ENCODE results near the gene ANGPTL4. TPM values are rescaled to one million over a fixed set of nuclear protein-coding genes. Genes with fewer than 3 reads are reported as not detected.

ANGPTL4 gene
- total RNA-seq, 1 donor from 2014 or later: 6.3 TPM

DNA sequence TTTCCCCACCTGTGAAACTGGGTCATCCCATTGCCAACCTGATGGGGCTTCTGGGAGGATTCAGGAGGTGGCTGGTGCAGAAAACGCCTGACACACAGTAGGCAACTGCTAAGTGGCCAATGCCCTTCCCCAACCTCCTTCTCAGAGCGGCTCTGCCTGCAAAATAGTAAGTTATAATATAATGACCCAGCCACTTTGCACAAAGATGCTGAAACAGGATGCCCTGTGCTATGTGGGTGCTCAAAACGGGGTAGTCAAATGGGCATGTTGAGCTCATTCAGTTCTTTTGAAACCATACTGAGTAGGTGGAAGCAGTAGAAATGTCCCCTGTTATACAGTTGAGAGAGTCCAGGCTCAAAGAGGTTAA is 49.7 kb downstream of the ANGPTL4 start:
- DNase-seq (no peak), ATAC-seq (no peak)
- H3K36me3 ChIP-seq: no peaks in the 10 kb centered on the region
- H3K27me3 ChIP-seq: no peaks in the 10 kb centered on the region
- intact Hi-C loops (cut with DNase I): no loop called here
- H3K27ac ChIP-seq: peak overlapping the region; percentile 77
- H3K4me1 ChIP-seq: peaks cover 27% of the 10 kb centered on the region
- H3K4me3 ChIP-seq: peak overlapping the region; percentile 65
- TF ChIP-seq, protein P1, sequence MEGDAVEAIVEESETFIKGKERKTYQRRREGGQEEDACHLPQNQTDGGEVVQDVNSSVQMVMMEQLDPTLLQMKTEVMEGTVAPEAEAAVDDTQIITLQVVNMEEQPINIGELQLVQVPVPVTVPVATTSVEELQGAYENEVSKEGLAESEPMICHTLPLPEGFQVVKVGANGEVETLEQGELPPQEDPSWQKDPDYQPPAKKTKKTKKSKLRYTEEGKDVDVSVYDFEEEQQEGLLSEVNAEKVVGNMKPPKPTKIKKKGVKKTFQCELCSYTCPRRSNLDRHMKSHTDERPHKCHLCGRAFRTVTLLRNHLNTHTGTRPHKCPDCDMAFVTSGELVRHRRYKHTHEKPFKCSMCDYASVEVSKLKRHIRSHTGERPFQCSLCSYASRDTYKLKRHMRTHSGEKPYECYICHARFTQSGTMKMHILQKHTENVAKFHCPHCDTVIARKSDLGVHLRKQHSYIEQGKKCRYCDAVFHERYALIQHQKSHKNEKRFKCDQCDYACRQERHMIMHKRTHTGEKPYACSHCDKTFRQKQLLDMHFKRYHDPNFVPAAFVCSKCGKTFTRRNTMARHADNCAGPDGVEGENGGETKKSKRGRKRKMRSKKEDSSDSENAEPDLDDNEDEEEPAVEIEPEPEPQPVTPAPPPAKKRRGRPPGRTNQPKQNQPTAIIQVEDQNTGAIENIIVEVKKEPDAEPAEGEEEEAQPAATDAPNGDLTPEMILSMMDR (IDR thresholded peaks at IDR 0.05): no peak
- H3K9me3 ChIP-seq: no peaks in the 10 kb centered on the region

DNA sequence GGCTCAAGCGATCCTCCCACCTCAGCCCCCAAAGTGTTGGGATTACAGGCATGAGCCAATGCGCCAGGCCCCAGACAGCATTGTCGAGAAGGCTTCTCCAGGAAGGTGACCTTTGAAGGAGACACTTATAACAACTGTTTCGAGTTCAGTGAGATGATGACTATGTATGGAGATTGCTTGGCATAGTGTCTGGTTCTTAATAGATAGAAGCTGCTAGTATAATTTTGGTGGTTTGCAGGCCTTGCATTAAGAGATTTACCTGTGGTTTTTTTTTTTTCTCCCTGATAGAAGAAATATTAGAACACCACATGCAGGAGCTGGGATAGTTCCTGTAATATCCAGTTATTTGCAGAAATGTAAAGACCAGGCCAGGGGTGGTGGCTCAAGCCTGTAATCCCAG is 52.8 kb downstream of the ANGPTL4 start:
- Histone ChIP-seq H3K27ac (no peak overlapping the region), H3K9me3 (no peaks in the 10 kb centered on the region), H3K4me1 (peaks cover 27% of the 10 kb centered on the region), H3K36me3 (no peaks in the 10 kb centered on the region), H3K27me3 (no peaks in the 10 kb centered on the region), H3K4me3 (no peak overlapping the region)
- intact Hi-C loops (cut with DNase I): no loop called here
- ATAC-seq: no peak
- TF ChIP-seq, protein P1 (IDR thresholded peaks at IDR 0.05): no peak
- no peak for DNase-seq

DNA sequence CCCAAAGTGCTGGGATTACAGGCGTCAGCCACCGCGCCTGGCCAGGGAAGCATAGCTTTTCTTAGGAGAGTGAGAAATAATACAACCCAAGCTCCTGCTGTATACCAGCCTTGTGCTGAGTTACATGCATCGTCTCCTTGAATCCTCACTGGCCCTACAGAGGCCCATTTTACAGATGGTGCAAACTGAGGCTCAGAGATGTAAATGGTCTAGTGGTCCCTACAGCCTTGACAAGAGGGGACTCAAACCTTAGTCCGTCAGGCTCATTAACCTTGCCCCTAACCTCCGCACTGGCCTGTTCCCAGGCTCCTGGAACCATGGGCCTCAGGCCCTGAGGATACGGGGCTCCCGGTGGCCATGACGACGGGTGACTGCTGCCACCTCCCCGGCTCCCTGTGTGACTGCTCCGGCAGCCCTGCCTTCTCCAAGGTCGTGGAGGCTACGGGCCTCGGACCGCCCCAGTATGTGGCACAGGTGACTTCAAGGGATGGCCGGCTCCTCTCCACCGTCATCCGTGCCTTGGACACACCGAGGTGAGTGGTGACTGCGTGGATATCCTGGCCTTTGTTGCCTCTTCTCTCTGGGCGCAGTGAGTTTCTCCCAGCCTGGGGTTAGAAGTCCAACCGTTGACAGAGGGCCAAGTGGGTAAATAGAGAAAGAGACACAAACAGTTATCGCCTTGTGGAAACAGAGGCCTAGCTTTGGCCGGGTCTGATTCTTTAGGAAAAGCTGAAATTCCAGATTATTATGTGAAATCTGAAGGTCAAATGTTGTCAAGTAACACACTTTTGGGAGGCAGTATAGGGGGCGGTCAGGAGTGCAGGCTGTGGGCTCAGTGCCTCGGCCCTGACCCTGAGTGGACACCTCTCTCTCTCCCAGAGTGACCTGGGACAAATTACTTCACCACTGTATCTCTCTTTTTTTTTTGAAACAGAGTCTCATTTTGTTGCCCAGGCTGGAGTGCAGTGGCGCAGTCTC is 57.8 kb downstream of the ANGPTL4 start:
- no peak for DNase-seq

DNA sequence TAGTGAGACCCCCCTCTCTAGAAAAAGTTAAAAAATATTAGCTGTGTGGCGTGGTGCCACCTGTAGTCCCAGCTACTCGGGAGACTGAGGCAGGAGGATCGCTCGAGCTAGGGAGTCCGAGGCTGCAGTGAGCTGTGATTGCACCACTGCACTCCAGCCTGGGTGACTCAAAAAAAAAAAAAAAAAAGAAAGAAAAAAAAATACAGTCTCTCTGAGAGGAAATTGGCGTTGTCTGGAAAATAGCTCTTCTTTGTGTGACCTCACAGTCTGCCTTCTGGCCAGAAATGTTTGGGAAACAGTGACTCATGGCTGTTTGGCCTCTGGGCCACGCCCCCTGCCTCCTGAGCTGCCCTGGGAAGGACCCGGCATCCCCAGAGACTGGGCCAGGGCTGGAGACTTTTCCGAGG is 59.9 kb downstream of the ANGPTL4 start:
- TF ChIP-seq, protein P1 (IDR thresholded peaks at IDR 0.05): no peak
- Histone ChIP-seq H3K36me3 (peaks cover 12% of the 10 kb centered on the region), H3K4me3 (no peak overlapping the region), H3K27me3 (no peaks in the 10 kb centered on the region), H3K27ac (peak overlapping the region; percentile 82), H3K9me3 (no peaks in the 10 kb centered on the region), H3K4me1 (peaks cover 14% of the 10 kb centered on the region)
- intact Hi-C loops (cut with DNase I): no loop called here
- peak; percentile 85 for DNase-seq
- ATAC-seq: peak; percentile 93

More for the DNA sequence above, 57.8 kb downstream of the ANGPTL4 start:
- TF ChIP-seq, protein P1 (IDR thresholded peaks at IDR 0.05): no peak
- H3K4me1 ChIP-seq: peaks cover 26% of the 10 kb centered on the region
- no peak for ATAC-seq
- intact Hi-C loops (cut with DNase I): no loop called here
- H3K4me3 ChIP-seq: no peak overlapping the region
- no peaks in the 10 kb centered on the region for H3K27me3 ChIP-seq
- H3K9me3 ChIP-seq: no peaks in the 10 kb centered on the region
- H3K36me3 ChIP-seq: peaks cover 8% of the 10 kb centered on the region
- no peak overlapping the region for H3K27ac ChIP-seq

Small RNA genes lying within 50 kb of the gene (microRNA-seq; reads per million reads assigned to microRNA genes)
- 0.99 reads per million for gene MIR4999 (ENCODE audit: borderline microRNAs expressed)

Other genes starting within 250 kb of the ANGPTL4 start
- 8.5 TPM for gene FBN3, start 214.6 kb upstream of the ANGPTL4 start, total RNA-seq
- 65.4 TPM for gene CERS4, start 154.8 kb upstream of the ANGPTL4 start, total RNA-seq
- 49.4 TPM for gene CD320, start 55.8 kb upstream of the ANGPTL4 start, total RNA-seq
- gene NDUFA7, start 42.8 kb upstream of the ANGPTL4 start, total RNA-seq: 35.7 TPM
- gene RPS28, start 42.7 kb upstream of the ANGPTL4 start, total RNA-seq: 1,645 TPM
- gene KANK3, start 20.9 kb upstream of the ANGPTL4 start, total RNA-seq: 54.0 TPM
- 114 TPM for gene RAB11B, start 26.2 kb downstream of the ANGPTL4 start, total RNA-seq
- 58.7 TPM for gene MARCHF2, start 49.1 kb downstream of the ANGPTL4 start, total RNA-seq
- 131 TPM for gene HNRNPM, start 80.8 kb downstream of the ANGPTL4 start, total RNA-seq
- gene PRAM1, start 138.5 kb downstream of the ANGPTL4 start, total RNA-seq: 31.3 TPM
- gene ZNF414, start 150.0 kb downstream of the ANGPTL4 start, total RNA-seq: 23.4 TPM
- 106 TPM for gene MYO1F, start 213.3 kb downstream of the ANGPTL4 start, total RNA-seq
- gene ADAMTS10, start 246.6 kb downstream of the ANGPTL4 start, total RNA-seq: 29.4 TPM